SK-MEL-5 (cell line): ENCODE results near the gene SLC12A7. TPM values are rescaled to one million over a fixed set of nuclear protein-coding genes. Genes with fewer than 3 reads are reported as not detected.

Source experiments
- DNase-seq: peaks from one replicate; pipeline ENCODE4 v3.0.0-alpha.2; 2016; ENCODE audit warnings: low read depth, low spot score
- in situ Hi-C: cut with HindIII; loops from 2 replicates; pipeline ENCODE4 v1.10.0; 2016; ENCODE audit warnings: low sequenced_read_pairs, high pct_unique_total_duplicates, low pct_unique_long_range_greater_than_20kb
- total RNA-seq: library from RNA; depleted of rRNA; stranded (reverse); fragments of >200 nt; shearing (Covaris generic); gene quantifications from 2 replicates; pipeline ENCODE4 v1.2.3, GENCODE V29; 2014

The SLC12A7 gene
- total RNA-seq, 1 experiment from 2014 or later, result 11.6 TPM

DNA sequence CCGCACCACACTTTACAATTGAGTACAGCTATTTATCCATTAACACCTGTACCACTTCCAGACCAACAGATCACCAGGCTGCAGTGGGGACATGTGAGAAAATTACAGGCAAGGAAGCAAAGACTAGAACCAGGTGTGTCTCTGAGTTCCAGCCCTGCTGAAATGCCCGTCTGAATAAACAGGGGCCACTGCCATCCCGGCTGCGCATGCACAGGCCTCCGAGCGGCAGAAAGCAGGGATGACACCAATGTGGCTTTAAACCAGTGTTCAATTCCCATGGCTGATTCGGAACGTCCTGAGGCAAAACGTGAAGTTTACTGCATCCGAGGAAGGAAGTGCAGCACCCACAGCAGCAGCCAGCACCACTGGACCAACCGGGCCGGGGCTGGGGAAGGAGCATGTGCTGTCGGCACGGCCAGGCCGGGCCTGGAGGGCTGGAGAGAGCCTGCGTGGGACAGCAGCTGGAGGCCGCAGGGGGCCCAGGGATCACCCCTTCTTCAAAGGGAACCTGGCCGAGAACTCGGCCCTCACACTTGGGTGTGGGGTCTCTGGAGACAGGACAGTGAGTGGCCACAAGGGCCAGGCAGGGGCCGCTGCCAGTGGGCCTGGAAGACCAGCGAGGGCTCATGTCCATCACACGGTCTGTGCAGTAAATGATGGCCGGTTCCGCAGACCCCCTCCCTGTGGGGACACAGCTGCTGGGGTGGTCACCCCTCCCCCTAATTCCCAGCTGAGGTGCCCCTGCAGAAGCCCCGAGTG lies 33.0 kb upstream of the SLC12A7 start:
- in situ Hi-C loops, result no loop called here
- no peak for DNase-seq

GRCh38 chr5:1144089-1144488 lies 32.2 kb upstream of the SLC12A7 start:
- in situ Hi-C loops, result no loop called here
- DNase-seq, result no peak

- DNase-seq, result no peak
- in situ Hi-C loops, result no loop called here
These were observed 31.7 kb upstream of the SLC12A7 start for GRCh38 chr5:1143670-1143951.

DNA sequence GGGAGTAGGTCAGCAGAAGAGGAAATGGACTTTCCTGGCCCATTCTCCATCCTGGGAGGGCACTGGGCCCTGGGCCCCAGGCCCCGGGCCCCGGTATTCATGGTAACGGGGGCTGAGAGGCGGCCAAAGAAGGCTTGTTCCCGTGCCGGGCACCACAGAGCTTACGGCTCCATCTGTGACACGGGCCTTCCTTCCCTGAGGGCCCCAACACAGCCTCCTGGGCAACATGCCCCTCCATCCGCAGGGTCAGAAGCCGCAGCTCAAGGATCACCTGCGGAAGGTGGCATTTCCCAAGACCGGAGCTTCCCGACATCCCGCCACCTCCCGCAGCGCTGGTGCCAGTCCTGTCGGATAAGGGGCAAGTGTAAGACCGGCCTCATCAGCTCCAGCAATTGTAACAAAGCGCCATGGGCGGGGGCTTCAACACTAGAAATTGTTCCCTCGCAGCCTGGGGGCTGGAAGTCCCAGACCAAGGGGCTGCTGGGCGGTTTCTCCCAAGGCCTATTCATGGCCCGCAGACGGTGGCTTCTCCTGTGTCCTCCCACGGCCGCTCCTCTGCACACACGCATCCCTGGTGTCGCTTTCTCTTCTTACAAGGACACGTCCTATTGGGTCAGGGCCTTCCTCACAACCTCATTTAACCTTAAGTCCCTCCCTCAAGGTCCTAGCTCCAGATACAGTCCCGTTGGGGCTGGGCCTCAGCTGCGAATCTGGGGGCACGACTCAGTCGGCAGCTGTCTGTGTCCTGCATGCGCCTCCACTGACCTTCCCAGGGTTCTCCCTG lies 31.2 kb upstream of the SLC12A7 start:
- in situ Hi-C loops, result no loop called here
- DNase-seq, result no peak

DNA sequence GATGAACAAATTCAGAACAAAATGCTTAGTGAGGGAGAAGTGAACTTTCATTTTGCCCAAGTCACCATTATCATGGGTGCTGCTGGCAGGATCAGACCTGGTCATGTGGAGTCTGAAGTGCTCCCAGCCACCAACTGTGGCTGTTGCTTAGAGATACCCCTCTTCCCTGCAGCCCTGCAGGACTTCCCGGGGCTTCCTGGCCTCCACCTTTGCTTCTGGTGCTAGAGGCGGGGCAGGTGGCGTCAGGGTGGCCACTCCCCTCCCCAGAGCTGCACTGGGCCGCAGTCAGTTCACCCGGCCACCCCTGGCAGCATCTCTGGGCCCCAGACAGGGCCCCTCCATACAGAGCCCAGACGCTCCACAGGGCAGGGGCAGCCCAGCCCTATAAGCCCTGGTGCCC lies 30.0 kb upstream of the SLC12A7 start:
- in situ Hi-C loops, result no loop called here
- no peak for DNase-seq

GRCh38 chr5:1140818-1141189 lies 28.9 kb upstream of the SLC12A7 start:
- in situ Hi-C loops, result no loop called here
- no peak for DNase-seq

- DNase-seq, result peak; percentile 71
- in situ Hi-C loops, result no loop called here
These were observed 28.4 kb upstream of the SLC12A7 start for GRCh38 chr5:1140171-1140817.

GRCh38 chr5:1139331-1140170 lies 27.7 kb upstream of the SLC12A7 start:
- no peak for DNase-seq
- in situ Hi-C loops, result no loop called here

GRCh38 chr5:1138445-1139245 lies 26.8 kb upstream of the SLC12A7 start:
- DNase-seq, result no peak
- in situ Hi-C loops, result no loop called here

DNA sequence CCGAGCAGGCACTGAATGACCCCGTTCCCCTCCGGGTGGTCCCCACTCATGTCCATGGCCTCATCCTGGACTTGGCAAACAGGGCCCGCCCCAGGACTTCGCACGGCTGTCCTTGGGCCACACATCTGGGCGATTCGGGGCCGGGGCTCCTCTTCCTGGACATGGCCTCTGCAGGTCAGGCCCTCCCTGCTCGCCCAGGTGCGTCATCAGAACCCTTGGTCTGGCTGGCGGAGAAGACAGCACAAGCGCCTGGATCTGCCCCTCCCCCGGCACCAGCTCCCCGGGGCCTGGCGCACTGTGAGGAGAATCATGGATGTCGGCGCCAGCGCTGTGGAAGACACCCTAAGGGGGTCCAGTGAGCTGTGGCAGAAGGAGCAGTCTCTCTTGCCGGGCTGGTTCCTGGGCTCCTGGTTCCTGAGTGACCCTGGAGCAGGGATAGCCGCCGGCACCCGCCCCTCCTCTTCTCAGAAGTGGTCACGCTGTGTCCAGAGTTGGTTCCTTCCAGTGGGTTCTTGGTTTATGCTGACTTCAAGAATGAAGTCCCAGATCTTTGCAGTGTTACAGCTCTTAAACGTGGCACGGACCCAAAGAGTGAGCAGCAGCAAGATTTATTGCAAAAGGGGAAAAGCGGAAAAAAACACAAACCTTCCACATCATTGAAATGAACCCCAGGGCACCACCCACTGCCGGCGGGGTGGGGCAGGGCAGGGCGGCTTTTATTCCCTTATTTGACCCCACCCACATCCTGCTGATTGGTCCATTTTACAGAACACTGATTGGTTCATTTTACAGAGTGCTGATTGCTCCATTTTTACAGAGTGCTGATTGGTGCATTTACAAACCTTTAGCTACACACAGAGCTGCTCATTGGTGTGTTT lies 25.9 kb upstream of the SLC12A7 start:
- in situ Hi-C loops, result no loop called here

DNA sequence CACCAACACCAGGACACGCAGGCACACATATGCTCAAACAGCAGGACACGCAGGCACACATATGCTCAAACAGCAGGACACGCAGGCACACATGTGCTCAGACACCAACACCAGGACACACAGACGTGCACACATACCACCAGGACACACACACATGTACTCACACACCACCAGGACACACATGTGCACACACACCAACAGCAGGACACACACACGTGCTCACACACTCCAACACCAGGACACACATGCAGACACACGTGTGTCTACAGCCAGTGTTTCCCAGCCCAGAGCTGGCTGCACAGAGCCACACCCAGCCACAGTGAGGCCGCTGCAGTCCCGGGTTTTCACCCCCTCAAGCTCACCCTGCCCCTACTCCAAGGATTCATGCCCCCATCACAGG lies 25.0 kb upstream of the SLC12A7 start:
- DNase-seq, result no peak
- in situ Hi-C loops, result no loop called here

More for the DNA sequence above, 25.9 kb upstream of the SLC12A7 start:
- DNase-seq, result peak; percentile 24

GRCh38 chr5:1135696-1136525 lies 24.0 kb upstream of the SLC12A7 start:
- in situ Hi-C loops, result no loop called here
- DNase-seq, result no peak

- DNase-seq, result no peak
- in situ Hi-C loops, result no loop called here
These were observed 22.6 kb upstream of the SLC12A7 start for GRCh38 chr5:1134478-1134877.

DNA sequence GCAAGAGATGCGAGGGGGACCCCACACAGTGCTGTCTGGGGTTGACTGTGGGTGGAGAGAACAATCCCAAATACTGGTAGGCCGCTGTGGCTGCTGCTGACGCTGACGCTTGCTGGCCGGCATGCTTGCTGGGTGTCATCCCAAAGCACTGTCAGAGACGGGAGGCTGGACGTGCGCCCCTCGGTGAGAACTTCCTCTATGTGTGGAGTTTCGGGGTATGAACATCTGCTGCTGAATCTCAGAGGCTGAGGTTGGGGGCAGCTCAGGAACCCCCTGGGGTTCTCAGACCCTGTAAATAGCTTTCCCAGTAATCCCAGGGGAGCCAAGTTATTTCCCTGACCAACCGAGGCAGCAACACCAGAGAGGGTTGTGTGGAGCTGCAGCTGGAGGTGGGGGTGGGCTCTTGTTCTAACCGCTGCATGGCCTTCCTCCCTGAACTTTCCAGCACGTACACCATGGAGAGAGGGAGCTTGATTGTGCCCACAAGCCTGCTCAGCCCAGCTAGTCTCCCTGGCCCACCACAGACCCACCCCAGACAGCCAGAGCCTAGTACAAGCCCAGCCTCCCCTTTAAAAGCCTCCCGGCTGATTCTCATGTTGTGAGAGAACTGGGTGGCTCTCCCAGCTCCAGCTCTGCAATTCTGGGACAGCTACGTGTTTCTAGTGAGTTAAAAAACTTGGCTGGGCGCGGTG lies 21.8 kb upstream of the SLC12A7 start:
- in situ Hi-C loops, result no loop called here
- DNase-seq, result no peak

DNA sequence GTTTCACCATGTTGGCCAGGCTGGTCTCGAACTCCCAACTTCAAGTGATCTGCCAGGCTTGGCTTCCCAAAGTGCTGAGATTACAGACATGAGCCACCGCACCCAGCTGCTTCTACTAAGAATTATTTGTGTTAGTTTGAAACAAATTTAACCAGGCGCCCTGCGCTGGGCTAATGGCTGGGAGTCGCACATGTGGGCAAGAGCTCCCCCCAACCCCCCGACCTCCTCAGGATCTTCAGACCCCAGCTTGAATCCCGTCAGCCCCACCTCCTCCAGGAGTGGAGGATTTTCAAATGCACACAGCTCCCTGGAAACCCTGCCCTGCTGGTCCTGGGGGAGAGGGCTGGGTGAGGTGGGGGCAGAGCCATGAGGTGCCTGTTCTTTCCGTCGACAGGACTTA lies 21.2 kb upstream of the SLC12A7 start:
- no peak for DNase-seq
- in situ Hi-C loops, result no loop called here
